Stimulated activated CD8-positive, alpha-beta memory T cell treated with anti-CD3 and anti-CD28 coated beads, Interleukin-4, amount 100 ng/mL, for 24 hours (primary cell): ENCODE measurements around the gene ABCA4.

Experiments
- DNase-seq: peaks from one replicate; pipeline ENCODE4 v3.0.0-alpha.2; 2020; ENCODE audit warnings: low read depth

The ABCA4 gene

GRCh38 chr1:94027721-94028515, 93.0 kb downstream of the ABCA4 start:
- no peak for DNase-seq

GRCh38 chr1:94026619-94027380, 94.1 kb downstream of the ABCA4 start:
- no peak for DNase-seq

GRCh38 chr1:94025383-94026340, 95.3 kb downstream of the ABCA4 start:
- DNase-seq: no peak

- no peak for DNase-seq
Observed at GRCh38 chr1:94024104-94024792, 96.7 kb downstream of the ABCA4 start.

GRCh38 chr1:94022471-94023189, 98.3 kb downstream of the ABCA4 start:
- no peak for DNase-seq

- DNase-seq: no peak
Observed at GRCh38 chr1:94020764-94021579, 100.0 kb downstream of the ABCA4 start.

GRCh38 chr1:94019327-94019726, 101.6 kb downstream of the ABCA4 start:
- no peak for DNase-seq

GRCh38 chr1:94017155-94017829, 103.7 kb downstream of the ABCA4 start:
- no peak for DNase-seq

GRCh38 chr1:94015489-94015817, 105.5 kb downstream of the ABCA4 start:
- no peak for DNase-seq

- DNase-seq: no peak
Observed at GRCh38 chr1:94014635-94015488, 106.1 kb downstream of the ABCA4 start.

GRCh38 chr1:94014087-94014486, 106.9 kb downstream of the ABCA4 start:
- no peak for DNase-seq

- no peak for DNase-seq
Observed at GRCh38 chr1:94013367-94013878, 107.5 kb downstream of the ABCA4 start.

- no peak for DNase-seq
Observed at GRCh38 chr1:94012708-94013366, 108.1 kb downstream of the ABCA4 start.

- DNase-seq: no peak
Observed at GRCh38 chr1:94011709-94012595, 109.0 kb downstream of the ABCA4 start.

- DNase-seq: no peak
Observed at GRCh38 chr1:94011129-94011528, 109.8 kb downstream of the ABCA4 start.

GRCh38 chr1:94009304-94009703, 111.6 kb downstream of the ABCA4 start:
- DNase-seq: no peak

- no peak for DNase-seq
Observed at GRCh38 chr1:94006604-94007003, 114.3 kb downstream of the ABCA4 start.
